RPMI8226 (cell line): ENCODE measurements around the gene CYP39A1.

Source experiments
- DNase-seq: peaks from one replicate; pipeline ENCODE4 v3.0.0-alpha.2; 2015

Gene CYP39A1, protein sequence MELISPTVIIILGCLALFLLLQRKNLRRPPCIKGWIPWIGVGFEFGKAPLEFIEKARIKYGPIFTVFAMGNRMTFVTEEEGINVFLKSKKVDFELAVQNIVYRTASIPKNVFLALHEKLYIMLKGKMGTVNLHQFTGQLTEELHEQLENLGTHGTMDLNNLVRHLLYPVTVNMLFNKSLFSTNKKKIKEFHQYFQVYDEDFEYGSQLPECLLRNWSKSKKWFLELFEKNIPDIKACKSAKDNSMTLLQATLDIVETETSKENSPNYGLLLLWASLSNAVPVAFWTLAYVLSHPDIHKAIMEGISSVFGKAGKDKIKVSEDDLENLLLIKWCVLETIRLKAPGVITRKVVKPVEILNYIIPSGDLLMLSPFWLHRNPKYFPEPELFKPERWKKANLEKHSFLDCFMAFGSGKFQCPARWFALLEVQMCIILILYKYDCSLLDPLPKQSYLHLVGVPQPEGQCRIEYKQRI

DNA sequence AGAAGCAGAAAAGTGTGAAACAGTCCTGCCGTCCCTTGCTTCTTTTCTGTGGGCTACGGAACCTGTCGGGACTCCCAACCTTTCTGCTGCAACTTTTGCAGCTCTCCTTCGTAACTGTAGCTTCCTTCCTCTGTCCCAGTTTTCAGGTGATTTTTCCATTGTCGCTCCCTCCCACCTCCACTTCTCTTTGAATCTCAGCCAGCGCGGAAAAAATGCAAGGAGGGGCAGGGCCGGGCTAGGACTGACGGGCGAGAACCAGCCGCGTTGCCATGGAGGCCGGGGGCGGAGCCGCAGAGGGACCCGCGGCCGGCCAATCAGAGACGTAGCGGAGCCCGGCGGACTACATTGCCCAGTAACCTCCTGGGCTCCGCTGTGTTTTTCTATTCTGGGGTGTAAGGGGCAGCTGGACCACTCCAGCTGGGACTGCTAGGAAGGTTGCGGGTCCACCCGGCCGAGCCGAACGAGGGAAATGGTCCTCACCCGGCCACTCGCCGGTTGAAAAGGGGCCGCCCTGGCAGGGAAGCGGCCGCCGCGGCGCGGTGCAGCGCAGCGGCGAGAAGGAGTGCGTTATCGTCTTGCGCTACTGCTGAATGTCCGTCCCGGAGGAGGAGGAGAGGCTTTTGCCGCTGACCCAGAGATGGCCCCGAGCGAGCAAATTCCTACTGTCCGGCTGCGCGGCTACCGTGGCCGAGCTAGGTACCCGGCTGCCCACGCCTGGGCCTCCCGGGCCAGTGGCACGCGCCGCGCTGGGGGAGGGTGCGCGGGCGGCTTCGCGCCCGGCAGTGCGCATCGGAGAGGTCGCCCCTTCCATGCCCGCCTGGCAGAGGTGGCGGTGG lies at the start of gene CYP39A1, which contains the start of gene SLC25A27:
Gene CYP39A1, minus strand, starts transcription at position 216 of the 836 bp plus-strand sequence. CDS start 236 bp downstream, outside the sequence.
Gene SLC25A27, plus strand, starts transcription at position 373 of the 836 bp plus-strand sequence. Its CDS starts 218 bp downstream, at position 591.
- peak; percentile 84 for DNase-seq

DNA sequence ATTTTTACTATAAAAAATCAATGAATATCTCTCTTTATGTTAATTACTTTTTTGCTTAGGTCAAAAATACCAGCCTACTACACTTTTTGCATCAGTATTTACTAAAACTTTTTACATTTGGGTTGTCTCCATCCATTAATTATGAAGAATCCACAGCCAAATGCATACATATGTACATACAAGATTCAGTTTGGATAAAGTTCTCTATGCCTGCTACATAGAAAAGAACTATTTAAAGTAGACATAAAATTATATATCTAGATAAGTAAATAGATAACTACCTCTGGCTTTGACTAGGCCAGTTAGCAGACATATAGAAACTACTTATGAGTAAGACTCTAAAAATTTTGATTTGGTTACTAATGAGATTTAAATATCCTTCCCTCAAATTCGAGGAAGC lies 47.4 kb upstream of the CYP39A1 start:
- no peak for DNase-seq

DNA sequence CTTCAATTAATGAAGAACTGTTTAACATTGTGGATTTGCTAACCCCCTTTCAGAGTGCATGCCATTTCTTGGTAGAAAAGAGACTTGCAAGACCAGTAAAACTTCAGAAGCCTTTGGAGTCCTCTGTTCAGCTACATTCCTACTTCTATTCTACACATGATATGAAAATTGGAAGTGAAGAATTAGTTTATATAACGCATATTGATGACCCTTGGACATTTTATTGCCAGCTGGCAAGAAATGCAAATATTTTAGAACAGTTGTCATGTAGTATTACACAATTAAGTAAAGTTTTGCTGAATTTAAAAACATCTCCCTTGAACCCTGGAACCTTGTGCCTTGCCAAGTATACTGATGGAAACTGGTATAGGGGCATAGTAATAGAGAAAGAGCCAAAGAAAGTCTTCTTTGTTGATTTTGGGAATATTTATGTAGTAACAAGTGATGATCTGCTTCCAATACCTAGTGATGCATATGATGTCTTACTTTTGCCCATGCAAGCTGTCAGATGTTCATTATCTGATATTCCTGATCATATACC lies 38.4 kb upstream of the CYP39A1 start:
- DNase-seq: no peak

DNA sequence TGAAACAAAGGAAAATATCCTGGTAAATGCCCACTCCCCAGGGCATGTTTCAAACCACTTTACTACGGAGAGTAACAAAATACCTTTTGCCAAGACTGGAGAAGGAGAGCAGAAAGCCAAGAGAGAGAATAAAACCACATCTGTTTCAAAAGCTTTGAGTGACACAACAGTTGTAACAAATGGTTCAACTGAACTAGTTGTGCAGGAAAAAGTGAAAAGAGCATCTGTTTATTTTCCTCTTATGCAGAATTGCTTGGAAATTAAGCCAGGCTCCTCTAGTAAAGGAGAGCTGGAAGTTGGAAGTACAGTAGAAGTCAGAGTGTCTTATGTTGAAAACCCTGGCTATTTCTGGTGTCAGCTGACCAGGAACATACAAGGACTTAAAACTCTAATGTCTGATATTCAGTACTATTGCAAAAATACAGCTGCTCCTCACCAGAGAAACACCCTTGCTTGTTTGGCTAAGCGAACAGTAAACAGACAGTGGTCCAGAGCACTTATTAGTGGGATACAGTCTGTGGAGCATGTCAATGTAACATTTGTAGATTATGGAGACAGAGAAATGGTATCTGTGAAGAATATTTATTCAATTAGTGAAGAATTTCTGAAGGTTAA lies 37.6 kb upstream of the CYP39A1 start:
- DNase-seq: no peak

DNA sequence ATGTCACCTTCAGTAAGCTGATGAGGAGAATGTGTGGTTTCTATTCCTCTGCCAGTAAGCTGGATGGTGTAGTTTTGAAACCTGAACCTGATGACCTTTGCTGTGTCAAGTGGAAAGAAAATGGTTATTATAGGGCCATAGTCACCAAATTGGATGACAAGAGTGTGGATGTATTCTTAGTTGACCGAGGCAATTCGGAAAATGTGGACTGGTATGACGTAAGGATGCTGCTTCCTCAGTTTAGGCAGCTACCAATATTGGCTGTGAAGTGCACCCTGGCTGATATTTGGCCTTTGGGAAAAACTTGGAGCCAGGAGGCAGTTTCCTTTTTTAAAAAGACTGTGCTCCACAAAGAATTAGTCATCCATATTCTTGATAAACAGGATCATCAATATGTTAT lies 37.0 kb upstream of the CYP39A1 start:
- no peak for DNase-seq

DNA sequence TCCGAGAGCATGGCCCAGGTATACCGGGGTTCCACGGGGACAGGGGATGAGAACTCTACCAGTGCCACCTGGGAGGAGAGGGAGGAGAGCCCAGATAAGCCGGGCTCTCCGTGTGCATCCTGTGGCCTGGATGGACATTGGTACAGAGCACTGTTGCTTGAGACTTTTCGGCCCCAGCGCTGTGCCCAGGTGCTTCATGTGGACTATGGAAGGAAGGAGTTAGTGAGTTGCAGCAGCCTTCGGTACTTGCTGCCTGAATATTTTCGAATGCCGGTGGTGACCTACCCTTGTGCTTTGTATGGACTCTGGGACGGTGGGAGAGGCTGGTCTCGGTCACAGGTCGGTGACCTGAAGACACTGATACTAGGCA lies 36.3 kb upstream of the CYP39A1 start:
- DNase-seq: no peak

DNA sequence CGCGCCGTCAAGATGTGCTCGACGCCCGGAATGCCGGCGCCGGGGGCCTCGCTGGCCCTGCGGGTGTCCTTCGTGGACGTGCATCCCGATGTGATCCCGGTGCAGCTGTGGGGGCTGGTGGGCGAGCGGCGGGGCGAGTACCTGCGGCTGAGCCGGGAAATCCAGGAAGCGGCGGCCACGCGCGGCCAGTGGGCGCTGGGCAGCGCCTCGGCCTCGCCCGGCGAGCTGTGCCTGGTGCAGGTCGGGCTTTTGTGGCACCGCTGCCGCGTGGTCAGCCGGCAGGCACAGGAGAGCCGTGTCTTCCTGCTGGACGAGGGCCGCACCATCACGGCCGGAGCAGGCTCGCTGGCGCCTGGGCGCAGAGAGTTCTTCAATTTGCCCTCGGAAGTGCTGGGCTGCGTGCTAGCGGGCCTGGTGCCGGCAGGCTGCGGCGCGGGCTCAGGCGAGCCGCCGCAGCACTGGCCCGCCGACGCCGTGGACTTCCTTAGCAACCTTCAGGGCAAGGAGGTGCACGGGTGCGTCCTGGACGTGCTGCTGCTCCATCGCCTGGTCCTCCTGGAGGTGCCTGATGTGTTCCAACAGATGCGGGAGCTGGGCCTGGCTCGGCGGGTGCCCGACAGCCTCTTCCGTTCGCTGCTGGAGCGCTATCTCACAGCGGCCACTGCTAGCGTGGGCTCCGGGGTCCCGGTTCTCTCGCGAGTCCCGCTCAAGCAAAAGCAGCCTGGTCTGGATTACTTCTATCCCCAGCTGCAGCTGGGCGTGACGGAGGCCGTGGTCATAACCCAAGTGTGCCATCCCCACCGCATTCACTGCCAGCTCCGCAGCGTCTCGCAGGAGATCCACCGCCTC lies 35.7 kb upstream of the CYP39A1 start:
- DNase-seq: no peak

DNA sequence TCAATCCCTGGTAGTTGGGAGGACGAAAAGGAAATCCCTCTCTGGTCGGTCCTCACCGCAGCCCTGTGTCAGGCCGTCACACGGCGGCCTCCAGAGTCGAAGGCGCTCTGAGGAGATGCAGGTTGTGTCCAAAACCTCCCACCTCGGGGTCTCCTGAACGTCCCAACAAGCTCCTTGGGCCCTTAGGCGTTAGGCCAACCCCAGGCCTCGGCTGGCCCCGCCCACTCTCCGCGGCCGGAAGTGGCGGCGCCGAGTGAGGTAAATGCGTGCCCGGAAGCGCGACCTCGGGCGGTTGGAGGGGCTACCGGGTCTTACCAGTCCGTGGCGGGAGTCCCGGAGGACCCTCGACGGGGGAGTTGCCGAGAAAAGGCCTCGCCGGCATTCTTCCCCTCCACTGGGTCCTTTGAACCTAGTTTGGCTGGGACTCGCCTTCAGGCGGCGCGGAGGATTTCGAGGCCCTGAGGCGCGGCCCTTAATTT lies 35.0 kb upstream of the CYP39A1 start, which contains the start of gene TDRD6:
Gene TDRD6, plus strand, starts transcription at position 267 of the 479 bp plus-strand sequence. CDS start 244 bp downstream, outside the sequence.
- DNase-seq: no peak

DNA sequence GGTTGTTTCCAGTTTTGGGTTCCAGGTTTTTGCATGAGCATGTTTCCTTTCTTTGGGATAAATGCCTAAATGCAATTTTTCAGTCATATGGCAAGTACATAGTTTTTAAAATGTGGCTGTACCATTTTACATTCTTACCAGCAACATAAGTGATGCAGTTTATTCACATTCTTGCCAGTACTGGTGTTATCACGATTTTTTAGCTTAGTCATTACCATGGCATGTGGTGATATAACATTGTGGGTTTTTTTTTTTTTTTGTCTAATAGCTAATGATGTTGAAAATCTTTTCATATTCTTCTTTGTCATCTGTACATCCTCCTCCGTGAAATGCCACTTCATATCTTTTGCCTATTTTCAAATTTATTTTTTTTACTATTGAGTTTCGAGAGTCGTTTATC lies 32.2 kb upstream of the CYP39A1 start:
- DNase-seq: no peak

DNA sequence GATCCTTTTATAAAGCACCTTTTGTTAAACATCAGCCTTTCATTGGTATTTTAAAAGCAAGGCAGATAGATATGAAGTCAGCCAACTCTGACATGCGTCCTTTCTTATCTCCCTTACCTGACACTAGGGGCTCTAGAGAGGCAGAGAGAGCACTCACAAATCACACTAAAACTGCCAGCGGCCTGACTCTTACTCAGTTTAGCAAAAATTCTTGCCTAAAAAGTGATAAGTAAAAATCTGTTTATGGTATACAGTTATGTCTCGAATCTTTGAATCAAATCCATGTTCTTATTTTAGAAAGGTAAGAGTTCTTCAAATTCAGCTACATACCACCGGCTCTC lies 24.7 kb upstream of the CYP39A1 start:
- no peak for DNase-seq

DNA sequence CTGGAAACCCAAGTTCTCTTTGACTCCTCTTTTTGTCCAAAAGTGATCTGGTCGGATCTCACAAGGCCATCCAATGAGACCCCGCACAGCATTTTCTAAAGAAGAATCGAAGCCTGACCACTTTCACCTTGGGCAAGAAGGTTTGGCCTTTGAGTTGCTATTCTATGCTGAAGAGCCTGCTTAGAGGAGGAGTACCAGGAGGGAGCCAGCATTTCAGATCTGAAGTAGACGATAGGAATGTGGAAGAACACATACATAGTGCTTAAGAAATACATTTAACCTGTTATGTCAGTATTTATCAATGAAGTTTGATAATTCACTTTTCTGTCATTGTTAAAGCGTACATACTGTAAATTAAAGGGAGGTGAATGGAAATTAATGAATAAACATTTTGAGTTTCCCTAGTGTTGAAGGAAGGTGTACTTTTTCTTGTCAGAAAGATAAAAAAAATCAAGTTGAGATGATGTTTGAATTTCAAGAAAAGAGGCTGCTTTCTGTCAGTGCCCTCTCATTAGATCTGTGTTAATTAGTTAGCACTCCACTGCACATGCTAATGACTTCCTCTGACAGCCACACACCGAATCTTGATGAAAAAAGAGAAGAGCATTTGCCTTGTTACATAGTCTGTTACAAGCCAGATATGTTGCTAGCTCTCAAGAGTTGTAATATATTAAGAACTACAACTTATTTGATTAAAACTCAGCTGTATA lies 24.1 kb upstream of the CYP39A1 start:
- no peak for DNase-seq

DNA sequence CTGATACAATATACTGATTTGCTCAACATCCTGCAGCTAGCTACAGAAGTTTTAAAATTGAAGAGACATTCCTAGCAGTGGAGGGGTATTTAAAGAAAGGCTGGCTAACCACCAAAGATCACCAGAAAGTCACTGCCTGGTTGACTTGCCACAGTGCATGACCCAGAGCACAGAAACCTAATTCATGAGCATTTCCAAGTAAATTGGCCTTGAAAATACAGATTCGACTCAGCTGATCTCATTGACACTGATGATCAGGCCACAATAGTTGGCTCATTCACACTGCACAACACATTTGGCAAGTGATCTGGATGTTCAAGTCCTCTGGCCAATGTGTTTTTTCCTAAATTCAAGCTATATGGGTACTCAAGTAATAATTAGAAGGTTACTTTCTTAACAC lies 21.8 kb upstream of the CYP39A1 start:
- DNase-seq: no peak

DNA sequence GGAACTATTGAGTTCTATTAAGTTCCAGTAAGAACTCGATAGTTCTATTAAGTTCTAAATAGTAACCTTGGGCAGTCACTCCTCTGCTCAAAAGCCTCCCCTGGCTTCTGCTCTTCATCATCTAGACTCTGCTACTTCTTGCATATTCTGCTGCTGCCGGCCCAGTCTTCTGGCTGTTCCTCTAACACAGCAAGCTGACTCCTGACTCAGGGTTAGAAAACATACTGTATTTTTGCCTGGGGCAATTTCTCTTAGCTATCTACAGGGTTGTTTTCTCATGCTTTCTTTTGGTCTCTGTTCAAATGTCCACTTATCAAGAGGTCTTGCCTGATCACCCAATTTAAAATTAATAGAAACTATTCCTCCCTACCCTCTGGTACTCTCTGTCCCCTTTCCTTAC lies 14.8 kb upstream of the CYP39A1 start:
- no peak for DNase-seq

DNA sequence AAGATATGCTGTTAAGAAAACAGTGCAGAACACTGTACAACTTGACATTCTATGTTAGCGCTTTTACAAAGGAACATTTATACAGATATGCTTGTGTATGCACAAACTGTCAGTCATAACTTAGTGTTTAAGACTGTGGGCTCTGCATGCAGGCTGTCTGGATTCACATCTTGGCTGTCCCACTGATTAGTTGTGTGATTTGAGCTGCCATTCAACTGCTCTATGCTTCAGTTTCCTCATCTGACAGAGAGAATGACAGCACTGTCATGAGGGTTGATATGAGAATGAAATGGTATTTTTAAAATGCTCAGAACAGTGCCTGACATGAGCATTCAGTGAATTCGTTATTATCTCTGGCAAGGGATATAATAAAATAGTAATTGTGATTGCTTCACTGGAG lies 8.9 kb upstream of the CYP39A1 start:
- no peak for DNase-seq

DNA sequence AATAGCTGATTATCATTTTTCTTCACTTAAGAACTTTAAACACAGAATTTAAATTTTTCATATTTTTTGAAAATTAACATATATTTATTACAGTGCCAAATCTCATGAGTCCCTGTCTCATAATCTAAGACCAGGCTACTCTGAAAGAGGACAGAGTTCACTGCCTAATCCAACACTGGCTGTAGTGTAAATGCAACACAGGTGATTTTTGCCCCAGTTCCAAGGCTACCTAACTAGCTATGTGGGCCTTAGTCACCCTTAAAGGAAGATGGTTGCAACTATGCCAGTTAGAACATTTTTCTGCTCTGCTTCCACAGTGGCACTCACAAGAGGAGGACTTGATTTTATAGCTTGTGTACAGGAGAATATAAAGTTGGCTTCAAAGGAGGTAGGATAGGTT lies 5.0 kb upstream of the CYP39A1 start:
- no peak for DNase-seq

DNA sequence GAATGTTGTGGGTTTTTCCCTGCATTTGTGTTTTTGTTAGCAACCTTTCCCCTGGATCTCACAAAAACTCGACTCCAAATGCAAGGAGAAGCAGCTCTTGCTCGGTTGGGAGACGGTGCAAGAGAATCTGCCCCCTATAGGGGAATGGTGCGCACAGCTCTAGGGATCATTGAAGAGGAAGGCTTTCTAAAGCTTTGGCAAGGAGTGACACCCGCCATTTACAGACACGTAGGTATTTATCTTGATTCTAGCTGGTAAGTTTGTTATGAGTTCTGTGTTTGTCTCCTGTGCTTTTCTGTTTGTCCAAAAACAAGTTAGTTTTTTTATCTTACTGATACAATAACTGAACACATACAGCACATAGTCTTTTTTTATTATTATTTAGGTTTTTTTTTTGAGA lies 3.2 kb upstream of the CYP39A1 start:
- DNase-seq: no peak

DNA sequence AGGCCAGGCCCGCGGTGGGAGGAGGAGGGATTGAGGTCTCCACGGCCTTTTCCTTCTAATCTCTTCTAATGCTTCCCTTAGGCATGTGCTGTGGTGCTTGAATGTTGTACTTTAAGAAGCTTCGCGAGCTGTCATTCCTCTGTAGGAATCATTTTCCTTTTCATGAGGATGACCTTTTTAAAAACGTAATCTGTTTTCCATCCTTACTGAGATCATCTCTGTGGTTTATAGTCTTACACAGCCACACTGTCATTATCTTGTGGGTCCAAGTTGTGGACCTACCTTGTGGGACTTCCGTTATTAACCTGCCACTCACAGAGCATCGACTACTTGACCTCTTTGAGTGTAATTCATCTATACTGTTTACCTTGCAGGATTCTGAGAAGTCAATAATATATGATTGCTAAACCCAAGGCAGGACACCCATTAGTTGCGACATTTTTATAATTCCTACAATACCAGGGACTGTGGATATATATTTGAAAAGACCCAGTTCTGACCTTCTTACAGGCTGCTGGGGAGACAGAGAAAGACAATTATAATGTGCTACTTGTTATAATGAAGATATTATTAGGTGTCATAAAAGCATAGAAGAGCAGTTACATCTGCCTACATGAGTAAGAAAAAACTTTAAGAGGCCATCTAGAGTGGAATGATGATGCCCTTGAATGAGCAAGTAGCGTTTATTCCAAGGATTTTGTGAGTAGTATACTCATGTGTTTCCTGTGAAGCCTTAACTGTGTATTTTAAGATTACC lies 999 bp upstream of the CYP39A1 start:
- no peak for DNase-seq

DNA sequence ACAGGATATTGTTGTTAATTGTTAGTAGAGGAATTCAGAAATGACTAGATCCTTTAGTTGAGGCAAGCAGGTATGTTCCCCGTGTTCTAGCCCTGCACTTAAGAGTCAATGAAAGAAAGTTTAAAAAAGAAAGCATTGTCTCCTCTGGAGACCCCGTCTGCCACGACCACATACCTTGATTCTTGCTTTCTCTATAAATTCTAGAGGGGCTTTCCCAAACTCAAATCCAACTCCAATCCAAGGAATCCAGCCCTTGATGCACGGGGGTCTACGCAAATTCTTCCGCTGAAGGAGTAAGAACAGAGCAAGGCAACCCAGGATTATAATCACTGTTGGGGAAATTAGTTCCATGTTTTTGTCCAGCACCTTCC lies 401 bp downstream of the CYP39A1 start:
- DNase-seq: no peak

DNA sequence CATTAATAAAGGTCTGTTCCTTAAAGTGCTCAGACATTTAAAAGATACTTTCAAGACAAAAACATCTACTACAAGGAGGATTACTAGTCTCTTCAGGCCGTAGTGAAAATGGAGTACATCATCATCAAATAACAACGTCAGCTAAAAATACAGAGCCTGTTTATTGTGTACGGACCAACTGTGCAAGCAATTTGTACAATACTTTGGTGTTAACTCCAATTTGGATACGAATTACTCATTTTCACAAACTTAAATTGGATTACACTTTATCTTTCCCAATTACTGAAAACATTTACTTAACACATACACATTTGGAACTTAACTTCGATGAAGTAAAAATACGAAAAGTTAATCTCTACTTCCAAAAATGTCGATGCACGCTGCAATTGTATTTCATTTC lies 802 bp downstream of the CYP39A1 start:
- DNase-seq: no peak

DNA sequence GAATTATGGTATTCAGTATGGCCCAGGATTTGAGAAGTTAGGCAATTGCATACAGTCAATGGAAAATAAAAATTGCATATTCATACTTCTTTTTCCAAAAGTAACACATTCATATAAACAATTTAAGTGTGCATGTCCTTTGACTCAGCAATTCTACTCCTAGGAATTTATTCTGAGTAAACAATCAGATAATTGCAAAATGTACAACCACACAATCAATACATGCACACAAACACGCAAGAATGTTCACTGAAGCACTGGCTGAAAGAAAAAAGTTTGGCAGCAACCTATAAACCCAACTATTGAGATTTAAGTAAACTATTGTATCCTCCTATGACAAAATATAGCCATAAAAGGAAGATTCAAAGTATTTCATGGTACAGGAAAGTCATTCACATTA lies 1.6 kb downstream of the CYP39A1 start:
- no peak for DNase-seq
